ENCODE measurements around the gene ZP2.
"Not testable (repeated sequence)": the region's sequence is repeated elsewhere in the genome, so short reads cannot be mapped to it uniquely, and the experiment has no call there.

The ZP2 gene

DNA sequence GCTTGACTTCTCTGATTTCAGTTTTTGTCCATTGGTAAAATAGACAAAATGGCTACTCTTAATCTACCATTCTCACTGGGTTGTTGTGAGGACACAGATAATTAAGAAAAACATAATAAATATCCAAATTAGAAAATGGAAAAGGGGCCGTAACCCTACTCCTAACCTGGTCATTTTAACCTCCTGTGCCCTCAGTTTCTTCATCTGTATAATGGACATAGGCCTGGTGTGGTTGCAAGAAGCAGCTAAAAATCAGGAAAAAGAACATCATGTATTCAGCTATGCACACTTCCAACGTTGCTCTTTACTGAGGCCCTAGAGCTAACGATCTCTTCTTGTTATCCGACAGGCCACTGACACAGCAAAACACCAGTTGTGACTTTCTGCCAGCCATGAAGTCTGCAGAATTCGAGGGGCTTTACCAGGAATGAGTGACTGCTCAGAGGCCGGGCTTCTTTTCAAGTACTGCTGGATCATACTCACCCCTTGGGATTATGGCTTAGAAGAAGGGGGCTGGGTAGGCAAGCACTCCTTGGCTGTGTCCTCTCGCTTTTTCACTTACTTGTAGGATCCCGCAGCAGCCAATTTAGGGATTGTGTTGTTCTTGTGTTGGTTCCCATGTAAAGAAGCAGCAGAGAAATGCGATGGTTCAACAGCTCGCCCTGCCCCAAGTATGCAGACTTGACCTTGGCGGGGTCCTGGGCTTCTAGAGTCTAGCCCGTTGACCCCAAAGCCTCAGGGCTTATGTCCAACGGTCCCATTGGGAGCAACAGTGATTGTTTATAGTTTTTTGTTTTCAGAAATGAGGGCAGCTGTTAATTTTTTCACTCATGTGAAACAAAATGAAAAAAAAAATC, 32.0 kb downstream of the ZP2 start:
- Histone ChIP-seq H3K27ac (ENCODE audit: low read length) (no peak overlapping the region), H3K4me2 (ENCODE audit: insufficient read depth, low read length) (no peak overlapping the region), H3K79me2 (ENCODE audit: insufficient read depth, low read length) (no peaks in the 10 kb centered on the region), H3K27me3 (ENCODE audit: insufficient read depth, low read length, poor library complexity) (no peaks in the 10 kb centered on the region), H3K9me3 (ENCODE audit: insufficient read depth, low read length, severe bottlenecking) (no peaks in the 10 kb centered on the region), H3K4me3 (ENCODE audit: low read depth in 1 of 2, low read length in 2 of 2) (no peak overlapping the region), H2AFZ (ENCODE audit: low read depth, low read length) (no peak overlapping the region), H4K20me1 (ENCODE audit: insufficient read depth, low read length) (no peaks in the 10 kb centered on the region), H3K4me1 (ENCODE audit: insufficient read depth, low read length) (no peaks in the 10 kb centered on the region), H3K36me3 (ENCODE audit: insufficient read depth, low read length) (peaks cover 40% of the 10 kb centered on the region), H3K9ac (ENCODE audit: low read depth, low read length) (no peak overlapping the region)
- ATAC-seq (ENCODE audit: insufficient read depth, low read depth) = no peak
- DNase-seq = no peak
- TF ChIP-seq, protein P1, sequence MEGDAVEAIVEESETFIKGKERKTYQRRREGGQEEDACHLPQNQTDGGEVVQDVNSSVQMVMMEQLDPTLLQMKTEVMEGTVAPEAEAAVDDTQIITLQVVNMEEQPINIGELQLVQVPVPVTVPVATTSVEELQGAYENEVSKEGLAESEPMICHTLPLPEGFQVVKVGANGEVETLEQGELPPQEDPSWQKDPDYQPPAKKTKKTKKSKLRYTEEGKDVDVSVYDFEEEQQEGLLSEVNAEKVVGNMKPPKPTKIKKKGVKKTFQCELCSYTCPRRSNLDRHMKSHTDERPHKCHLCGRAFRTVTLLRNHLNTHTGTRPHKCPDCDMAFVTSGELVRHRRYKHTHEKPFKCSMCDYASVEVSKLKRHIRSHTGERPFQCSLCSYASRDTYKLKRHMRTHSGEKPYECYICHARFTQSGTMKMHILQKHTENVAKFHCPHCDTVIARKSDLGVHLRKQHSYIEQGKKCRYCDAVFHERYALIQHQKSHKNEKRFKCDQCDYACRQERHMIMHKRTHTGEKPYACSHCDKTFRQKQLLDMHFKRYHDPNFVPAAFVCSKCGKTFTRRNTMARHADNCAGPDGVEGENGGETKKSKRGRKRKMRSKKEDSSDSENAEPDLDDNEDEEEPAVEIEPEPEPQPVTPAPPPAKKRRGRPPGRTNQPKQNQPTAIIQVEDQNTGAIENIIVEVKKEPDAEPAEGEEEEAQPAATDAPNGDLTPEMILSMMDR (IDR thresholded peaks at IDR 0.05; ENCODE audit: borderline replicate concordance, extremely low read depth, low read length, poor library complexity, severe bottlenecking) = no peak
- no peak for TF ChIP-seq EZH2 (IDR thresholded peaks at IDR 0.05; ENCODE audit: borderline replicate concordance, low read depth, low read length, severe bottlenecking)

DNA sequence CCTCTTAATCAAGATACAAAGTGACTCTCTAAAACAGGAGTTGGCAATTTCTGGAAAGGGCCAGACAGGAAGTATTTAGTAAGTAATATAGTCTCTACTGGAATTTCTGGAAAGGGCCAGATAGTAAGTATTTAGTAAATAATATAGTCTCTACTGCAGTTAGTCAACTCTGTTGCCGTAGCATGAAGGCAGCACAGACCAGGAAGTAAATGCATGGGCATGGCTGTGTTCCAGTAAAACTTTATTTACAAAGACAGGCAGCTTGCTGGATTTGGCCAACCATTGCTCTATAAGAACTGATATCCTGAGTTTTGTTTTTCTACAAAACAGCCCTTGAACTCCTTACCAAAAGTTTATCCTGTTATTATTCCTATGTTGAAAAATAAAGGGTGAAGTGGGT, 36.0 kb downstream of the ZP2 start:
- H3K36me3 ChIP-seq (ENCODE audit: insufficient read depth, low read length) = peaks cover 34% of the 10 kb centered on the region
- H2AFZ ChIP-seq (ENCODE audit: low read depth, low read length) = no peak overlapping the region
- TF ChIP-seq EZH2 (IDR thresholded peaks at IDR 0.05; ENCODE audit: borderline replicate concordance, low read depth, low read length, severe bottlenecking) = no peak
- TF ChIP-seq, protein P1 (IDR thresholded peaks at IDR 0.05; ENCODE audit: borderline replicate concordance, extremely low read depth, low read length, poor library complexity, severe bottlenecking) = no peak
- no peak overlapping the region for H3K4me2 ChIP-seq (ENCODE audit: insufficient read depth, low read length)
- H3K4me1 ChIP-seq (ENCODE audit: insufficient read depth, low read length) = no peaks in the 10 kb centered on the region
- no peak overlapping the region for H3K27ac ChIP-seq (ENCODE audit: low read length)
- ATAC-seq (ENCODE audit: insufficient read depth, low read depth) (no peak), DNase-seq (no peak)
- H3K9ac ChIP-seq (ENCODE audit: low read depth, low read length) = no peak overlapping the region
- H3K4me3 ChIP-seq (ENCODE audit: low read depth in 1 of 2, low read length in 2 of 2) = no peak overlapping the region
- H3K9me3 ChIP-seq (ENCODE audit: insufficient read depth, low read length, severe bottlenecking) = no peaks in the 10 kb centered on the region
- H3K79me2 ChIP-seq (ENCODE audit: insufficient read depth, low read length) = no peaks in the 10 kb centered on the region
- no peaks in the 10 kb centered on the region for H4K20me1 ChIP-seq (ENCODE audit: insufficient read depth, low read length)
- no peaks in the 10 kb centered on the region for H3K27me3 ChIP-seq (ENCODE audit: insufficient read depth, low read length, poor library complexity)

DNA sequence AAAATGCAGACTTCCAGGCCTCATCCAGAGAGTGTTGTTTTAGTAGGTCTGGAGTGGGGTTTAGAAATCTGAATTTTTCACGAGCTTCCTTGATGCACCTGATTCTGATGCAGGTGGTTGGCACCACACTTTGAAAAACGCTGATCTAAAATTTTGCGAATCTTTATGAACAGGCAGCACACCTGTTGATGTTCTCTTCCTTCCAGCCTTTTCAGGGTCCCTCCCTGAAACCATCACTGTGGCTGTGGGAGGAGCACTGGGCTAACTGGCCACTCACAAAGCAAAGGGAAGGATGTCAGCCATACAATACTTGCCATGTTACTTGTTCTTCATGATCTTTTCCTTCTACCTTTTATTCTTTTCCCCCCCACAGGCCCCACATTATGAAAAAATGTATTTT, 38.7 kb downstream of the ZP2 start:
- Histone ChIP-seq H3K27me3 (ENCODE audit: insufficient read depth, low read length, poor library complexity) (no peaks in the 10 kb centered on the region), H3K79me2 (ENCODE audit: insufficient read depth, low read length) (no peaks in the 10 kb centered on the region), H3K4me3 (ENCODE audit: low read depth in 1 of 2, low read length in 2 of 2) (no peak overlapping the region), H2AFZ (ENCODE audit: low read depth, low read length) (no peak overlapping the region), H3K4me2 (ENCODE audit: insufficient read depth, low read length) (no peak overlapping the region), H3K9me3 (ENCODE audit: insufficient read depth, low read length, severe bottlenecking) (no peaks in the 10 kb centered on the region), H4K20me1 (ENCODE audit: insufficient read depth, low read length) (no peaks in the 10 kb centered on the region), H3K36me3 (ENCODE audit: insufficient read depth, low read length) (peaks cover 19% of the 10 kb centered on the region), H3K9ac (ENCODE audit: low read depth, low read length) (no peak overlapping the region), H3K4me1 (ENCODE audit: insufficient read depth, low read length) (no peaks in the 10 kb centered on the region), H3K27ac (ENCODE audit: low read length) (no peak overlapping the region)
- no peak for DNase-seq
- ATAC-seq (ENCODE audit: insufficient read depth, low read depth) = no peak
- TF ChIP-seq, protein P1 (IDR thresholded peaks at IDR 0.05; ENCODE audit: borderline replicate concordance, extremely low read depth, low read length, poor library complexity, severe bottlenecking) = no peak
- no peak for TF ChIP-seq EZH2 (IDR thresholded peaks at IDR 0.05; ENCODE audit: borderline replicate concordance, low read depth, low read length, severe bottlenecking)

DNA sequence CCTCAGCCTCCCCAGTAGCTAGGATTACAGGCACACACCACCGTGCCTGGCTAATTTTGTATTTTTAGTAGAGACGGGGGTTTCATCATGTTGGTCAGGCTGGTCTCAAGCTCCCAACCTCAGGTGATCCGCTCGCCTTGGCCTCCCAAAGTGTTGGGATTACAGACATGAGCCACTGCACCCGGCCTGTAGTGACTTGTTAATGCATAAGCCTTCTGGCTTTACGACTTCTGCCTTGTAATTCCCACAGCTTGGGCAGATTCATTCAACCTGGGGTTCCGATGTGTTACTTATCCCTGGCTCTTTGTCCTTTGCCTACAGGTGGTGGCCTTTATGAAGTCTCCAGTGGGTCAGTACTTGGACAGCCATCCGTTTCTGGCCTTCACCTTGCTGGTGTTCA, 41.3 kb downstream of the ZP2 start:
- H4K20me1 ChIP-seq (ENCODE audit: insufficient read depth, low read length); H3K27me3 ChIP-seq (ENCODE audit: insufficient read depth, low read length, poor library complexity); H3K4me3 ChIP-seq (ENCODE audit: low read depth in 1 of 2, low read length in 2 of 2); DNase-seq; H3K9ac ChIP-seq (ENCODE audit: low read depth, low read length); H3K79me2 ChIP-seq (ENCODE audit: insufficient read depth, low read length); H2AFZ ChIP-seq (ENCODE audit: low read depth, low read length); H3K9me3 ChIP-seq (ENCODE audit: insufficient read depth, low read length, severe bottlenecking); H3K4me2 ChIP-seq (ENCODE audit: insufficient read depth, low read length); H3K4me1 ChIP-seq (ENCODE audit: insufficient read depth, low read length); ATAC-seq (ENCODE audit: insufficient read depth, low read depth); H3K27ac ChIP-seq (ENCODE audit: low read length): not testable (repeated sequence)
- H3K36me3 ChIP-seq (ENCODE audit: insufficient read depth, low read length) = peaks cover 29% of the 10 kb centered on the region

All from DND-41 (cell line).